Stimulated activated CD8-positive, alpha-beta memory T cell treated with anti-CD3 and anti-CD28 coated beads, Interleukin-2, amount 100 ng/mL, for 48 hours (primary cell): ENCODE data around the gene FAM120C.

Source experiments
- DNase-seq, 2 donors: peaks; one replicate each; pipeline ENCODE4 v3.0.0-alpha.2; 2020; ENCODE audit warnings: low read depth in 2 of 2

FAM120C gene

GRCh38 chrX:54171091-54171490 is 12.0 kb downstream of the FAM120C start:
- DNase-seq = no peak

- DNase-seq = no peak
Observed at GRCh38 chrX:54166915-54167314, 16.1 kb downstream of the FAM120C start.

GRCh38 chrX:54157561-54157960 is 25.5 kb downstream of the FAM120C start:
- no peak for DNase-seq

- DNase-seq = no peak
Observed at GRCh38 chrX:54134269-54134668, 48.8 kb downstream of the FAM120C start.

- DNase-seq = no peak
Observed at GRCh38 chrX:54116391-54116790, 66.7 kb downstream of the FAM120C start.

- no peak for DNase-seq
Observed at GRCh38 chrX:54093571-54093970, 89.5 kb downstream of the FAM120C start.

GRCh38 chrX:54093159-54093558 is 89.9 kb downstream of the FAM120C start:
- DNase-seq = no peak

- no peak for DNase-seq
Observed at GRCh38 chrX:54090880-54091279, 92.2 kb downstream of the FAM120C start.

GRCh38 chrX:54089191-54089590 is 93.9 kb downstream of the FAM120C start:
- DNase-seq = no peak

- DNase-seq = no peak
Observed at GRCh38 chrX:54087661-54088060, 95.4 kb downstream of the FAM120C start.

- DNase-seq = no peak
Observed at GRCh38 chrX:54085666-54086065, 97.4 kb downstream of the FAM120C start.

GRCh38 chrX:54076903-54077302 is 106.2 kb downstream of the FAM120C start:
- no peak for DNase-seq

GRCh38 chrX:54074826-54075225 is 108.2 kb downstream of the FAM120C start:
- DNase-seq = no peak

GRCh38 chrX:54067766-54068165 is 115.3 kb downstream of the FAM120C start:
- no peak for DNase-seq

- no peak for DNase-seq
Observed at GRCh38 chrX:54066841-54067240, 116.2 kb downstream of the FAM120C start.

- no peak for DNase-seq
Observed at GRCh38 chrX:54064564-54064963, 118.5 kb downstream of the FAM120C start.

- no peak for DNase-seq
Observed at GRCh38 chrX:54063361-54063760, 119.7 kb downstream of the FAM120C start.

GRCh38 chrX:54049801-54050200 is 133.3 kb downstream of the FAM120C start:
- no peak for DNase-seq

- DNase-seq = no peak
Observed at GRCh38 chrX:54048412-54048811, 134.6 kb downstream of the FAM120C start.

- no peak for DNase-seq
Observed at GRCh38 chrX:54045563-54046228, 137.4 kb downstream of the FAM120C start.

- no peak for DNase-seq
Observed at GRCh38 chrX:54044877-54045338, 138.1 kb downstream of the FAM120C start.

GRCh38 chrX:54044126-54044876 is 138.8 kb downstream of the FAM120C start, which contains the start of gene PHF8:
Gene PHF8, minus strand, starts transcription at chrX:54044473. Its CDS starts 1,745 bp downstream, at chrX:54042728.
- peak; percentile 86 to 88 for DNase-seq

GRCh38 chrX:54043541-54044125 is 139.4 kb downstream of the FAM120C start:
- peak; percentile 7 to 8 for DNase-seq
